ENCODE data around the gene NEURL2. TPM values are rescaled to one million over a fixed set of nuclear protein-coding genes. Genes with fewer than 3 reads are reported as not detected.

Gene NEURL2
- total RNA-seq, 4 donors from 2014 or later = 0.29 to 11.5 (median 4.7) TPM

GRCh38 chr20:45867819-45868176, 23.2 kb downstream of the NEURL2 start:
- intact Hi-C loops (cut with DNase I; ENCODE audit: low total_unique reads) = no loop called here
- H3K4me1 ChIP-seq = no peaks in the 10 kb centered on the region
- H3K27ac ChIP-seq = no peak overlapping the region
- no peaks in the 10 kb centered on the region for H3K9me3 ChIP-seq
- H3K27me3 ChIP-seq = no peaks in the 10 kb centered on the region
- TF ChIP-seq CTCF (IDR thresholded peaks at IDR 0.05) (no peak), POLR2A (IDR thresholded peaks at IDR 0.05) (no peak)
- no peaks in the 10 kb centered on the region for H3K36me3 ChIP-seq
- no peak overlapping the region for H3K4me3 ChIP-seq
- no peak for DNase-seq

GRCh38 chr20:45867136-45867818, 23.7 kb downstream of the NEURL2 start:
- intact Hi-C loops (cut with DNase I; ENCODE audit: low total_unique reads) = no loop called here
- no peak for DNase-seq
- H3K36me3 ChIP-seq = no peaks in the 10 kb centered on the region
- no peak for TF ChIP-seq CTCF (IDR thresholded peaks at IDR 0.05)
- TF ChIP-seq POLR2A (IDR thresholded peaks at IDR 0.05) = no peak
- H3K27me3 ChIP-seq = no peaks in the 10 kb centered on the region
- H3K4me3 ChIP-seq = no peak overlapping the region
- H3K27ac ChIP-seq = no peak overlapping the region
- no peaks in the 10 kb centered on the region for H3K4me1 ChIP-seq
- H3K9me3 ChIP-seq = no peaks in the 10 kb centered on the region

GRCh38 chr20:45866454-45866853, 24.6 kb downstream of the NEURL2 start:
- no peaks in the 10 kb centered on the region for H3K36me3 ChIP-seq

GRCh38 chr20:45863543-45864470, 27.2 kb downstream of the NEURL2 start:
- no peak for DNase-seq
- TF ChIP-seq CTCF (IDR thresholded peaks at IDR 0.05) = no peak
- intact Hi-C loops (cut with DNase I; ENCODE audit: low total_unique reads) = no loop called here
- no peaks in the 10 kb centered on the region for H3K9me3 ChIP-seq
- no peaks in the 10 kb centered on the region for H3K36me3 ChIP-seq
- H3K27ac ChIP-seq = no peak overlapping the region
- H3K27me3 ChIP-seq = no peaks in the 10 kb centered on the region
- H3K4me3 ChIP-seq = no peak overlapping the region
- no peaks in the 10 kb centered on the region for H3K4me1 ChIP-seq

More at GRCh38 chr20:45866454-45866853, 24.6 kb downstream of the NEURL2 start:
- no peaks in the 10 kb centered on the region for H3K9me3 ChIP-seq
- no peak overlapping the region for H3K4me3 ChIP-seq
- H3K4me1 ChIP-seq = no peaks in the 10 kb centered on the region
- H3K27ac ChIP-seq = no peak overlapping the region
- intact Hi-C loops (cut with DNase I; ENCODE audit: low total_unique reads) = no loop called here
- no peaks in the 10 kb centered on the region for H3K27me3 ChIP-seq
- TF ChIP-seq POLR2A (IDR thresholded peaks at IDR 0.05) (no peak), CTCF (IDR thresholded peaks at IDR 0.05) (no peak)
- DNase-seq = no peak

All from uterus (tissue), 4 donors.